Activated CD4-positive, alpha-beta memory T cell treated with anti-CD3 and anti-CD28 coated beads for 36 hours (primary cell): ENCODE measurements around the gene TLN1. TPM values are rescaled to one million over a fixed set of nuclear protein-coding genes. Genes with fewer than 3 reads are reported as not detected.

Source experiments
- CTCF ChIA-PET: fragments of 350-600 bp; sonication (Branson Sonifier 250); formaldehyde crosslinking; loops from one replicate; lab custom pipeline; 2021; ENCODE audit warnings: antibody characterized with exemption, inconsistent platforms; lab: Charles Lee
- POLR2A ChIA-PET: fragments of 350-600 bp; sonication (Branson Sonifier 250); formaldehyde crosslinking; loops from one replicate; lab custom pipeline; 2021; ENCODE audit warnings: antibody characterized with exemption; lab: Charles Lee
- DNase-seq: peaks from one replicate; pipeline ENCODE4 v3.0.0-alpha.2; 2020
- H3K27ac Mint-ChIP-seq: one replicate; pipeline ENCODE4 v1.8.0; 2021; ENCODE audit warnings: mixed read lengths
- H3K27me3 Mint-ChIP-seq: one replicate; pipeline ENCODE4 v1.8.0; 2021; ENCODE audit warnings: mixed read lengths
- H3K36me3 Mint-ChIP-seq: one replicate; pipeline ENCODE4 v1.8.0; 2021; ENCODE audit warnings: mixed read lengths
- H3K4me1 Mint-ChIP-seq: one replicate; pipeline ENCODE4 v1.8.0; 2021; ENCODE audit warnings: low read depth, mixed read lengths
- H3K4me3 Mint-ChIP-seq: one replicate; pipeline ENCODE4 v1.8.0; 2021; ENCODE audit warnings: mild to moderate bottlenecking, mixed read lengths
- H3K9me3 Mint-ChIP-seq: one replicate; pipeline ENCODE4 v1.8.0; 2021; ENCODE audit warnings: mixed read lengths
- intact Hi-C: fragments of 100-400 bp; cut with micrococcal nuclease; formaldehyde crosslinking; loops from one replicate; pipeline ENCODE4 v1.15.1; 2023
- microRNA-seq: library from miRNA; unstranded; fragments of <30 nt; microRNA quantifications from one replicate; pipeline ENCODE4 v1.2.0, GENCODE V29; 2022; ENCODE audit warnings: borderline number of aligned reads, borderline microRNAs expressed, borderline replicate concordance
- total RNA-seq, 2 experiments: library from RNA; stranded (reverse); gene quantifications; one replicate each; pipeline ENCODE4 v1.2.3, GENCODE V29; 2021

Gene TLN1
- total RNA-seq, 2 experiments from 2014 or later = 285 to 287 TPM

DNA sequence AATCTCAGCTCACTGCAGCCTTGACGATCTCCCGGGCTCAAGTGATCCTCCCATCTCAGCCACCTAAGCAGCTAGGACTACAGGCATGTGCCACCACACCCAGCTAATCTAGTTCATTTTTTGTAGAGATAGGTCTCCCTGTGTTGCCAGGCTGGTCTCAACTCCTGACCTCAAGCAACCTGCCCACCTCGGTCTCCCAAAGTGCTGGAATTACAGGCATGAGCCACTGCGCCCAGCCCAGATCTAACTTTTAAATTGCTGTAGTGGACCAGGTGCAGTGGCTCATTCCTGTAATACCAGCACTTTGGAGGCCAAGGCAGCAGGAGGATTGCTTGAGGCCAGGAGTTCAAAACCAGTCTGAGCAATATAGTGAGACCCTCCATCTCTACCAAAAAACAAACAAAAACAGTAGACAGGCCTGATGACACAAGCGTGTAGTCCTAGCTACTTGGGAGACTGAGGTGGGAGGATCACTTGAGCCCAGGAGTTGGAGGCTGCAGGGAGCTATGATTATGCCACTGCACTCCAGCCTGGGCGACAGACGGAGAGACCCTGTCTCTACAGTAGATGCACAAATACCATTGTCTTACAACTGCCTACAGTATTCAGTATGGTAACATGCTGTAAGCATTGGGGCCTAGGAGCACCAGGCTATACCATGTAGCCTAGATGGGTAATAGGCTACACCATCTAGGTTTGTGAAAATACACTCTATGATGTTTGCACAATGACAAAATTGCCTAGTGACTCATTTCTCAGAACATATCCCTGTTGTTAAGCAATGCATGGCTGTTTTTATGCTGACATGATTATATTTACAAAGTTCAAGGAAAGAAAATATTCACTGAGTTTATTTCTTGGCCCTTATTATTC lies 79.8 kb downstream of the TLN1 start:
- no peak for DNase-seq
- Mint-ChIP-seq H3K27ac (peak overlapping the region; percentile 96), H3K9me3 (no peaks in the 10 kb centered on the region), H3K27me3 (no peaks in the 10 kb centered on the region), H3K4me3 (peak overlapping the region; percentile 1), H3K4me1 (peaks cover 57% of the 10 kb centered on the region), H3K36me3 (peaks cover 10% of the 10 kb centered on the region)
- CTCF ChIA-PET = interaction anchor here (1.7 kb wide), 1 partner anchor 44 kb away, joined by 4 read pairs; no protein-coding TSS in a partner anchor
- POLR2A ChIA-PET = no interaction called here
- intact Hi-C loops = no loop called here

DNA sequence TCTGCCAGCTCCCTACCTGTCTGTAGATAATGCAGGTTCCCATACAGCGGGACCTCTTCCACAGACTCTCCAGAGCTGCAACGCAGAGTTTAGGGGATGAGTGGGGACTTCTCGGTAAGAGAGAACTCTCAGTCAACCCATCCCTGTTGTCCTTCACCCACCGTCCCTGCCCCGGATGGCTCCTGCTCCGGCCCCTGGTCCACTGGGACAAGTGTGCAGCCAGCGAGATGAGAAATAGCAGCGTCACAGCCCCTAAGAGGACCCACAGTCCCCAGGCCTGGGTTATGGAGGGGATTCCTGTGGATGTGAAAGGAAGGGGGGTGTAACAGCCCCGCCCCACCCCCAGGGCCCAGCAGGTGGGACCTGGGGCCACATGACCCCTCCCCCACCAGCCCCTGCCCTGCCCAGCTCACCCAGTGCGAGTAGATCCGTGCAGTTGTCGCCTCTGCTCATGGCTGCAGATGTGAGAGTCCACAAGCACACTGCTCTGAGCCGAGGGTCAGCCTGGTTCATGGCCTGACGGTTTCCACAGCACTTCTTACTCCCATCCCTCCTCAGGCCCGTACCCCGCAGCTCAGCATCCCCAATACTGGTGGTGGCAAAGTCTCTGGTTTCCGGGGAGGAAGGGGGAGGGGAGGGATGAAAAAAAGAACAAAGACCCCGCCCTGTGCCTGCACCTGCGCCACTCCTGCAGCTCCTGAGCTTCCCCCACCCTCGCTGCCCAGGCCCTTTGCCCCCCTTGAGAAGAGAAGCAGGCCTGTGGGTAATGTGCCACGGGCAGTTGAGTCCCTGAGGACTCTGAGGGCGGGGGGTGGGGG lies 81.4 kb downstream of the TLN1 start, which contains the start of gene SIT1:
TSS of gene SIT1 (minus strand) at position 591 of the 818 bp plus-strand sequence. CDS start at position 513, 78 bp downstream.
- H3K4me1 Mint-ChIP-seq = peaks cover 49% of the 10 kb centered on the region
- H3K36me3 Mint-ChIP-seq = peaks cover 10% of the 10 kb centered on the region

GRCh38 chr9:35649431-35650340 lies 82.3 kb downstream of the TLN1 start:
- peak; percentile 66 for DNase-seq
- Mint-ChIP-seq H3K27me3 (no peaks in the 10 kb centered on the region), H3K36me3 (peaks cover 11% of the 10 kb centered on the region), H3K4me3 (peak overlapping the region; percentile 93), H3K4me1 (peaks cover 50% of the 10 kb centered on the region), H3K27ac (peak overlapping the region; percentile 96), H3K9me3 (no peaks in the 10 kb centered on the region)
- ChIA-PET CTCF (interaction anchor here (0.8 to 6.2 kb wide), 13 partner anchors 7 to 85 kb away, joined by 3 to 82 read pairs (median 5); partner anchors contain the start of genes CCDC107, CREB3, RMRP and TLN1), POLR2A (interaction anchor here (0.6 to 4.6 kb wide), 11 partner anchors 8 to 83 kb away, joined by 3 to 43 read pairs (median 5); partner anchors contain the start of genes ARHGEF39, CCDC107, CREB3 and RMRP)
- intact Hi-C loops = loop anchor here (1.0 to 5.0 kb wide), 2 partner anchors 8 to 537 kb away; no protein-coding TSS in a partner anchor

More for the DNA sequence above, 81.4 kb downstream of the TLN1 start, which contains the start of gene SIT1:
- intact Hi-C loops = no loop called here
- DNase-seq = peak; percentile 61
- Mint-ChIP-seq H3K9me3 (no peaks in the 10 kb centered on the region), H3K4me3 (peak within 1 kb of the TSS; percentile 93), H3K27me3 (no peaks in the 10 kb centered on the region), H3K27ac (peak within 1 kb of the TSS; percentile 96)
- ChIA-PET POLR2A (interaction anchor here (0.6 to 4.6 kb wide), 9 partner anchors 7 to 82 kb away, joined by 3 to 43 read pairs (median 6); partner anchors contain the start of genes ARHGEF39, CCDC107, CREB3 and RMRP), CTCF (interaction anchor here (0.8 to 6.2 kb wide), 9 partner anchors 7 to 84 kb away, joined by 3 to 82 read pairs (median 5); partner anchors contain the start of genes CCDC107, CREB3, RMRP and TLN1)

Small RNA genes lying within 50 kb of the gene (microRNA-seq; reads per million reads assigned to microRNA genes)
- gene MIR6852 = not detected
- gene MIR6853 = not detected

Other genes starting within 250 kb of the TLN1 start
- gene RUSC2, start 242.1 kb downstream of the TLN1 start, total RNA-seq = 1 to 10 TPM; 2.7 to 3.0 TPM
- 10 to 100 TPM; 31.0 to 34.7 TPM for gene TESK1, start 126.9 kb downstream of the TLN1 start, total RNA-seq
- 1 to 10 TPM; 9.4 to 9.8 TPM for gene CD72, start 113.8 kb downstream of the TLN1 start, total RNA-seq
- gene SIT1, start 81.3 kb downstream of the TLN1 start, total RNA-seq = 10 to 100 TPM; 74.6 to 75.8 TPM
- gene RMRP, start 74.2 kb downstream of the TLN1 start, total RNA-seq = over 10,000 TPM; 10,694 to 13,592 TPM
- 10 to 100 TPM; 15.0 to 15.7 TPM for gene CCDC107, start 73.9 kb downstream of the TLN1 start, total RNA-seq
- 10 to 100 TPM; 28.1 to 28.2 TPM for gene ARHGEF39, start 67.0 kb downstream of the TLN1 start, total RNA-seq
- 1 to 10 TPM in 1 of 2 experiments, under 1 TPM in 1; 0.90 to 1.6 TPM for gene CA9, start 58.3 kb downstream of the TLN1 start, total RNA-seq
- gene TPM2, start 42.3 kb downstream of the TLN1 start, total RNA-seq = 1 to 10 TPM; 3.9 to 5.3 TPM
- 10 to 100 TPM; 27.7 to 29.9 TPM for gene CREB3, start 471 bp upstream of the TLN1 start, total RNA-seq
- gene GBA2, start 17.0 kb upstream of the TLN1 start, total RNA-seq = 10 to 100 TPM; 30.4 to 30.7 TPM
- gene RGP1, start 17.1 kb upstream of the TLN1 start, total RNA-seq = 10 to 100 TPM; 17.4 to 18.0 TPM
- gene MSMP, start 22.1 kb upstream of the TLN1 start, total RNA-seq = not detected
- 1 to 10 TPM; 8.9 to 9.6 TPM for gene NPR2, start 59.4 kb upstream of the TLN1 start, total RNA-seq
- gene SPAG8, start 80.1 kb upstream of the TLN1 start, total RNA-seq = 1 to 10 TPM; 1.1 to 1.4 TPM
- gene HINT2, start 82.8 kb upstream of the TLN1 start, total RNA-seq = 10 to 100 TPM; 67.8 to 72.6 TPM
- gene FAM221B, start 96.5 kb upstream of the TLN1 start, total RNA-seq = not detected
- 1 to 10 TPM; 5.9 to 6.0 TPM for gene TMEM8B, start 97.0 kb upstream of the TLN1 start, total RNA-seq
- not detected for gene OR13J1, start 138.2 kb upstream of the TLN1 start, total RNA-seq
- not detected for gene HRCT1, start 174.0 kb upstream of the TLN1 start, total RNA-seq
- gene SPAAR, start 177.3 kb upstream of the TLN1 start, total RNA-seq = not detected
- not detected for gene OR2S2, start 226.0 kb upstream of the TLN1 start, total RNA-seq